ENCODE measurements around the gene RHOB. TPM values are rescaled to one million over a fixed set of nuclear protein-coding genes. Genes with fewer than 3 reads are reported as not detected.

The RHOB gene
- total RNA-seq, 2 experiments from 2014 or later, result 25.9 to 26.6 TPM

DNA sequence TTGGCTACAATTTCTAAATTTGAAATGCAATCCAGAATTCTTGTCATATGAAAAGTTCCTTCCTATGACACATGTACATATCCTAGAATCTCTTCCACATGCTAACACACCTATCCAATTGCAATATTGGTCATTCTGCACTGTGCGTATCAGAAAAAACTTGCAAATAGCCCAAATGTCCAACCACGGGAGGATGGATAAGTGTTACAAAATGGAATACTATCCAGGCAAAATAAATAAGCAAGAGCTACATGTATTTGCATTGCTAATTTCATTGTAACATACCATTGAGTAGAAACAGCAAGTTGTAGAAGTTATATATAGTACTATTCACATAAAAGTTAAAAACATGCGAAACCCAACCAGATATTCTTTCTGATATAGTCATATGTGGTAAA is 15.6 kb upstream of the RHOB start:
- Histone ChIP-seq H3K36me3 (ENCODE audit: insufficient read depth, low read length) (no peaks in the 10 kb centered on the region), H3K27me3 (ENCODE audit: control insufficient read depth in 1 of 2, insufficient read depth in 2 of 2, low read length in 2 of 2) (no peaks in the 10 kb centered on the region), H3K9me3 (ENCODE audit: control insufficient read depth in 1 of 2, insufficient read depth in 1 of 2, low read length in 2 of 2) (no peaks in the 10 kb centered on the region), H3K4me3 (ENCODE audit: low read length) (no peak overlapping the region), H3K27ac (ENCODE audit: low read depth in 1 of 2, low read length in 2 of 2) (no peak overlapping the region), H3K4me1 (ENCODE audit: insufficient read depth, low read length) (no peaks in the 10 kb centered on the region)
- H3K9me3 Mint-ChIP-seq, result no peaks in the 10 kb centered on the region
- CTCF ChIA-PET, result no interaction called here
- TF ChIP-seq, protein P1, sequence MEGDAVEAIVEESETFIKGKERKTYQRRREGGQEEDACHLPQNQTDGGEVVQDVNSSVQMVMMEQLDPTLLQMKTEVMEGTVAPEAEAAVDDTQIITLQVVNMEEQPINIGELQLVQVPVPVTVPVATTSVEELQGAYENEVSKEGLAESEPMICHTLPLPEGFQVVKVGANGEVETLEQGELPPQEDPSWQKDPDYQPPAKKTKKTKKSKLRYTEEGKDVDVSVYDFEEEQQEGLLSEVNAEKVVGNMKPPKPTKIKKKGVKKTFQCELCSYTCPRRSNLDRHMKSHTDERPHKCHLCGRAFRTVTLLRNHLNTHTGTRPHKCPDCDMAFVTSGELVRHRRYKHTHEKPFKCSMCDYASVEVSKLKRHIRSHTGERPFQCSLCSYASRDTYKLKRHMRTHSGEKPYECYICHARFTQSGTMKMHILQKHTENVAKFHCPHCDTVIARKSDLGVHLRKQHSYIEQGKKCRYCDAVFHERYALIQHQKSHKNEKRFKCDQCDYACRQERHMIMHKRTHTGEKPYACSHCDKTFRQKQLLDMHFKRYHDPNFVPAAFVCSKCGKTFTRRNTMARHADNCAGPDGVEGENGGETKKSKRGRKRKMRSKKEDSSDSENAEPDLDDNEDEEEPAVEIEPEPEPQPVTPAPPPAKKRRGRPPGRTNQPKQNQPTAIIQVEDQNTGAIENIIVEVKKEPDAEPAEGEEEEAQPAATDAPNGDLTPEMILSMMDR (IDR thresholded peaks at IDR 0.05), result no peak
- H3K27me3 Mint-ChIP-seq, result peaks cover 4% of the 10 kb centered on the region
- no peaks in the 10 kb centered on the region for H3K4me1 Mint-ChIP-seq (ENCODE audit: low read depth)
- ATAC-seq (ENCODE audit: poor library complexity) (no peak), DNase-seq (no peak)
- H3K4me3 Mint-ChIP-seq, result no peak overlapping the region
- H3K27ac Mint-ChIP-seq, result no peak overlapping the region
- no peaks in the 10 kb centered on the region for H3K36me3 Mint-ChIP-seq (ENCODE audit: low read depth)
- intact Hi-C loops (cut with DNase I, micrococcal nuclease), result no loop called here
- POLR2A ChIA-PET, result no interaction called here

DNA sequence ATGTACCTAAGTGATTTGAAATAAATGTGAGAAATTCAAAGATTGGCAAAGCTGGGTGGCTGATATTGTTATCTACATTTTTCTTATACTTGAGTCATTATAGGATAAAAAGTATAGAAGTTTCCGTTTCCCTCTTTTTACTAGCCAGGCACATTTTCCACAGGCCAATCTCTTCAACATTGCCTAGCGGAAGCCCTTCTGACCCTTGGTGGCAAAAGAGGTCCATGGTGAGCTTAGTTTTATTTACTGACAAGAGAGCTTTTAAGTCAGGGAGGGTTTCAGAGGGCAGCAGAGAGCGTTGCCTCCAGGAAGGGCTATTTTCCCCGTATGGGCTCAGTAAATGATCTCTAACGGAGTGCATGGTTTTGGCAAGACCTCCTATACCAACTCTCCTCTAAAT is 15.1 kb upstream of the RHOB start:
- no peaks in the 10 kb centered on the region for H3K36me3 ChIP-seq (ENCODE audit: insufficient read depth, low read length)
- DNase-seq (no peak), ATAC-seq (ENCODE audit: poor library complexity) (no peak)
- CTCF ChIA-PET, result no interaction called here
- Mint-ChIP-seq H3K4me1 (ENCODE audit: low read depth) (no peaks in the 10 kb centered on the region), H3K27me3 (peaks cover 9% of the 10 kb centered on the region), H3K4me3 (no peak overlapping the region), H3K27ac (no peak overlapping the region), H3K9me3 (no peaks in the 10 kb centered on the region), H3K36me3 (ENCODE audit: low read depth) (no peaks in the 10 kb centered on the region)
- H3K4me3 ChIP-seq (ENCODE audit: low read length), result no peak overlapping the region
- H3K9me3 ChIP-seq (ENCODE audit: control insufficient read depth in 1 of 2, insufficient read depth in 1 of 2, low read length in 2 of 2), result no peaks in the 10 kb centered on the region
- H3K4me1 ChIP-seq (ENCODE audit: insufficient read depth, low read length), result no peaks in the 10 kb centered on the region
- peaks cover 0 to 3% of the 10 kb centered on the region in 2 experiments for H3K27me3 ChIP-seq (ENCODE audit: control insufficient read depth in 1 of 2, insufficient read depth in 2 of 2, low read length in 2 of 2)
- H3K27ac ChIP-seq (ENCODE audit: low read depth in 1 of 2, low read length in 2 of 2), result no peak overlapping the region
- intact Hi-C loops (cut with DNase I, micrococcal nuclease), result no loop called here
- TF ChIP-seq, protein P1 (IDR thresholded peaks at IDR 0.05), result no peak
- POLR2A ChIA-PET, result no interaction called here

DNA sequence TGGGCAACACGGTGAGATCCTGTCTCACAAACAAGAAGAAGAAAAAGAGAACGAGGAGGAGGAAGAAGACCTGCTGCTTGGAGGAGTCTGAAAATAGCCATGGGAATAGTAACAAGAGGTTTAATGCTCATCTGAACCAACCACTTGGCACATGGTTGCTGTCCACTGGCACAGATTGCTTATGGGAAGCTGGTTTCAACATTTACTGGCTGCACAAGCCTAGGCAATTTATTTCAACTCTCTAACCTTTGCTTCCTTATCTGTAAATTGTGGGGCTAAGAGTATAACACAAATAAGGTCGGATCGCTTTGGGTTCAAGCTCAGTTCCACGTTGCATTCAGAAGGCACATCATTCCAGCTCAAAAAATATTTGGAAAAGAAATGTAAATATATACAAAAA is 14.2 kb upstream of the RHOB start:
- Histone ChIP-seq H3K9me3 (ENCODE audit: control insufficient read depth in 1 of 2, insufficient read depth in 1 of 2, low read length in 2 of 2) (no peaks in the 10 kb centered on the region), H3K4me3 (ENCODE audit: low read length) (no peak overlapping the region), H3K36me3 (ENCODE audit: insufficient read depth, low read length) (no peaks in the 10 kb centered on the region), H3K4me1 (ENCODE audit: insufficient read depth, low read length) (no peaks in the 10 kb centered on the region), H3K27ac (ENCODE audit: low read depth in 1 of 2, low read length in 2 of 2) (no peak overlapping the region), H3K27me3 (ENCODE audit: control insufficient read depth in 1 of 2, insufficient read depth in 2 of 2, low read length in 2 of 2) (peaks cover 0 to 3% of the 10 kb centered on the region in 2 experiments)
- H3K36me3 Mint-ChIP-seq (ENCODE audit: low read depth), result no peaks in the 10 kb centered on the region
- ATAC-seq (ENCODE audit: poor library complexity) (no peak), DNase-seq (no peak)
- TF ChIP-seq, protein P1 (IDR thresholded peaks at IDR 0.05), result no peak
- intact Hi-C loops (cut with DNase I, micrococcal nuclease), result no loop called here
- H3K27ac Mint-ChIP-seq, result no peak overlapping the region
- POLR2A ChIA-PET, result no interaction called here
- H3K4me3 Mint-ChIP-seq, result no peak overlapping the region
- peaks cover 14% of the 10 kb centered on the region for H3K27me3 Mint-ChIP-seq
- no peaks in the 10 kb centered on the region for H3K4me1 Mint-ChIP-seq (ENCODE audit: low read depth)
- CTCF ChIA-PET, result no interaction called here
- H3K9me3 Mint-ChIP-seq, result no peaks in the 10 kb centered on the region
